Stomach (tissue), 4 donors: ENCODE data around the gene APOO.

Experiments
- POLR2A ChIP-seq, 4 donors: fragments of 450-650 bp; IDR thresholded peaks; one replicate each; pipeline ENCODE4 v1.6.1; 2016; ENCODE audit warnings: antibody characterized with exemption in 4 of 4, control low read depth in 2 of 4, mild to moderate bottlenecking in 1 of 4, moderate library complexity in 1 of 4
- TF ChIP-seq, protein P1 (sequence below), 7 experiments: fragments of 450-650 bp in 4 of 7; fragments of 200-600 bp in 3 of 7; sonication (generic) in 3 of 7; IDR thresholded peaks; one replicate each; pipeline ENCODE4 v1.5.1; 2016 to 2019; ENCODE audit warnings: antibody characterized with exemption in 7 of 7, control low read depth in 2 of 7, mild to moderate bottlenecking in 1 of 7

DNA sequence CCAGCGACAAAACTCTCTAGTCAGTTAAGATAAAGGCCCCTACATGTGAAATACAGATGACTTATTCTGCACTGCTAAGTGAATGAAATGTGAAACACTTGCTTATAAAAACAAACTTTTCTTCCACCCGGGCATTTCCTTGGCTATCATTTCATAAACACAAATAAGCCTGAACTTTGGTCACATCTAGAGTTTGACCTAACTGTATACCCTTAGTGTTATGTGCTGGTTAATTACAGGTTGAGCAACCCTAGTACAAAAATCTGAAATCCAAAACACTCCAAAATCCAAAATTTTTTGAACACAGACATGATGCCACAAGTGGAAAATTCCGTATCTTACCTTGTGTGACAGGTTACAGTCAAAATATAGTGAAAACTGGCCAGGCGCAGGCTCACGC lies 78.9 kb downstream of the APOO start:
- TF ChIP-seq POLR2A (IDR thresholded peaks at IDR 0.05): no peak
- TF ChIP-seq, protein P1, sequence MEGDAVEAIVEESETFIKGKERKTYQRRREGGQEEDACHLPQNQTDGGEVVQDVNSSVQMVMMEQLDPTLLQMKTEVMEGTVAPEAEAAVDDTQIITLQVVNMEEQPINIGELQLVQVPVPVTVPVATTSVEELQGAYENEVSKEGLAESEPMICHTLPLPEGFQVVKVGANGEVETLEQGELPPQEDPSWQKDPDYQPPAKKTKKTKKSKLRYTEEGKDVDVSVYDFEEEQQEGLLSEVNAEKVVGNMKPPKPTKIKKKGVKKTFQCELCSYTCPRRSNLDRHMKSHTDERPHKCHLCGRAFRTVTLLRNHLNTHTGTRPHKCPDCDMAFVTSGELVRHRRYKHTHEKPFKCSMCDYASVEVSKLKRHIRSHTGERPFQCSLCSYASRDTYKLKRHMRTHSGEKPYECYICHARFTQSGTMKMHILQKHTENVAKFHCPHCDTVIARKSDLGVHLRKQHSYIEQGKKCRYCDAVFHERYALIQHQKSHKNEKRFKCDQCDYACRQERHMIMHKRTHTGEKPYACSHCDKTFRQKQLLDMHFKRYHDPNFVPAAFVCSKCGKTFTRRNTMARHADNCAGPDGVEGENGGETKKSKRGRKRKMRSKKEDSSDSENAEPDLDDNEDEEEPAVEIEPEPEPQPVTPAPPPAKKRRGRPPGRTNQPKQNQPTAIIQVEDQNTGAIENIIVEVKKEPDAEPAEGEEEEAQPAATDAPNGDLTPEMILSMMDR (IDR thresholded peaks at IDR 0.05): no peak
